ENCODE measurements around the gene CADPS.

DNA sequence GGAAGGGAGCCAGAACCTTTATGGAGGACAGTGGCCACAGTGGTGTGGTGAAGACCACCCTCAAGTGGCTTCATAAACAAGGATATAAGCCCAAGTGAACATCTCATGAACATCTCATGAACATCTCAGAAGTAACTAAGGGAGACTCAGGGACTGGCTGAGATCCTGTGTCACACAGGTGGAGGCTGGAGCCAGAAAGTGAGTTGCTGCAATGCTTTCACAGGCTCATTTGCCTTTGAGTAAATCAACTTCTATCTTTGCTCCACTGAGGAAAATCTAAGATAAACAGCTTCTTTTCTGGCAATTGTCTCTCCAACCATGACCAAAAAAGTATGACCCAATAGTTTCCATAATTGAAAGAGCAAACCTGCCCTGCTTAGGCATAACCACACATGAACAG is 152.9 kb downstream of the CADPS start:
- TF ChIP-seq MAX (CRISPR knock-in tag; IDR thresholded peaks at IDR 0.05) (no peak), ATF6 (CRISPR knock-in tag; IDR thresholded peaks at IDR 0.05) (no peak), JUN (CRISPR knock-in tag; IDR thresholded peaks at IDR 0.05) (no peak), ZNF396 (CRISPR knock-in tag; IDR thresholded peaks at IDR 0.05; ENCODE audit: borderline replicate concordance) (no peak), E2F4 (CRISPR knock-in tag; IDR thresholded peaks at IDR 0.05; ENCODE audit: borderline replicate concordance, low read depth) (no peak)
- TF ChIP-seq, protein P1, sequence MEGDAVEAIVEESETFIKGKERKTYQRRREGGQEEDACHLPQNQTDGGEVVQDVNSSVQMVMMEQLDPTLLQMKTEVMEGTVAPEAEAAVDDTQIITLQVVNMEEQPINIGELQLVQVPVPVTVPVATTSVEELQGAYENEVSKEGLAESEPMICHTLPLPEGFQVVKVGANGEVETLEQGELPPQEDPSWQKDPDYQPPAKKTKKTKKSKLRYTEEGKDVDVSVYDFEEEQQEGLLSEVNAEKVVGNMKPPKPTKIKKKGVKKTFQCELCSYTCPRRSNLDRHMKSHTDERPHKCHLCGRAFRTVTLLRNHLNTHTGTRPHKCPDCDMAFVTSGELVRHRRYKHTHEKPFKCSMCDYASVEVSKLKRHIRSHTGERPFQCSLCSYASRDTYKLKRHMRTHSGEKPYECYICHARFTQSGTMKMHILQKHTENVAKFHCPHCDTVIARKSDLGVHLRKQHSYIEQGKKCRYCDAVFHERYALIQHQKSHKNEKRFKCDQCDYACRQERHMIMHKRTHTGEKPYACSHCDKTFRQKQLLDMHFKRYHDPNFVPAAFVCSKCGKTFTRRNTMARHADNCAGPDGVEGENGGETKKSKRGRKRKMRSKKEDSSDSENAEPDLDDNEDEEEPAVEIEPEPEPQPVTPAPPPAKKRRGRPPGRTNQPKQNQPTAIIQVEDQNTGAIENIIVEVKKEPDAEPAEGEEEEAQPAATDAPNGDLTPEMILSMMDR (IDR thresholded peaks at IDR 0.05) = no peak
- TF ChIP-seq, protein P2, sequence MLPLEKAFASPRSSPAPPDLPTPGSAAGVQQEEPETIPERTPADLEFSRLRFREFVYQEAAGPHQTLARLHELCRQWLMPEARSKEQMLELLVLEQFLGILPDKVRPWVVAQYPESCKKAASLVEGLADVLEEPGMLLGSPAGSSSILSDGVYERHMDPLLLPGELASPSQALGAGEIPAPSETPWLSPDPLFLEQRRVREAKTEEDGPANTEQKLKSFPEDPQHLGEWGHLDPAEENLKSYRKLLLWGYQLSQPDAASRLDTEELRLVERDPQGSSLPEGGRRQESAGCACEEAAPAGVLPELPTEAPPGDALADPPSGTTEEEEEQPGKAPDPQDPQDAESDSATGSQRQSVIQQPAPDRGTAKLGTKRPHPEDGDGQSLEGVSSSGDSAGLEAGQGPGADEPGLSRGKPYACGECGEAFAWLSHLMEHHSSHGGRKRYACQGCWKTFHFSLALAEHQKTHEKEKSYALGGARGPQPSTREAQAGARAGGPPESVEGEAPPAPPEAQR (CRISPR knock-in tag; IDR thresholded peaks at IDR 0.05) = no peak
